Parietal lobe (tissue), 1 donor: ENCODE measurements around the gene WASHC2A. TPM values are rescaled to one million over a fixed set of nuclear protein-coding genes. Genes with fewer than 3 reads are reported as not detected.

Experiments
- total RNA-seq: library from RNA; depleted of rRNA; stranded (reverse); fragments of >200 nt; gene quantifications from one replicate; pipeline ENCODE4 v1.2.3, GENCODE V29; 2014

Gene WASHC2A, protein sequence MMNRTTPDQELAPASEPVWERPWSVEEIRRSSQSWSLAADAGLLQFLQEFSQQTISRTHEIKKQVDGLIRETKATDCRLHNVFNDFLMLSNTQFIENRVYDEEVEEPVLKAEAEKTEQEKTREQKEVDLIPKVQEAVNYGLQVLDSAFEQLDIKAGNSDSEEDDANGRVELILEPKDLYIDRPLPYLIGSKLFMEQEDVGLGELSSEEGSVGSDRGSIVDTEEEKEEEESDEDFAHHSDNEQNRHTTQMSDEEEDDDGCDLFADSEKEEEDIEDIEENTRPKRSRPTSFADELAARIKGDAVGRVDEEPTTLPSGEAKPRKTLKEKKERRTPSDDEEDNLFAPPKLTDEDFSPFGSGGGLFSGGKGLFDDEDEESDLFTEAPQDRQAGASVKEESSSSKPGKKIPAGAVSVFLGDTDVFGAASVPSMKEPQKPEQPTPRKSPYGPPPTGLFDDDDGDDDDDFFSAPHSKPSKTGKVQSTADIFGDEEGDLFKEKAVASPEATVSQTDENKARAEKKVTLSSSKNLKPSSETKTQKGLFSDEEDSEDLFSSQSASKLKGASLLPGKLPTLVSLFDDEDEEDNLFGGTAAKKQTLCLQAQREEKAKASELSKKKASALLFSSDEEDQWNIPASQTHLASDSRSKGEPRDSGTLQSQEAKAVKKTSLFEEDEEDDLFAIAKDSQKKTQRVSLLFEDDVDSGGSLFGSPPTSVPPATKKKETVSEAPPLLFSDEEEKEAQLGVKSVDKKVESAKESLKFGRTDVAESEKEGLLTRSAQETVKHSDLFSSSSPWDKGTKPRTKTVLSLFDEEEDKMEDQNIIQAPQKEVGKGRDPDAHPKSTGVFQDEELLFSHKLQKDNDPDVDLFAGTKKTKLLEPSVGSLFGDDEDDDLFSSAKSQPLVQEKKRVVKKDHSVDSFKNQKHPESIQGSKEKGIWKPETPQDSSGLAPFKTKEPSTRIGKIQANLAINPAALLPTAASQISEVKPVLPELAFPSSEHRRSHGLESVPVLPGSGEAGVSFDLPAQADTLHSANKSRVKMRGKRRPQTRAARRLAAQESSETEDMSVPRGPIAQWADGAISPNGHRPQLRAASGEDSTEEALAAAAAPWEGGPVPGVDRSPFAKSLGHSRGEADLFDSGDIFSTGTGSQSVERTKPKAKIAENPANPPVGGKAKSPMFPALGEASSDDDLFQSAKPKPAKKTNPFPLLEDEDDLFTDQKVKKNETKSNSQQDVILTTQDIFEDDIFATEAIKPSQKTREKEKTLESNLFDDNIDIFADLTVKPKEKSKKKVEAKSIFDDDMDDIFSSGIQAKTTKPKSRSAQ (N-terminal part only)
- 39.8 TPM for total RNA-seq

GRCh38 chr10:50067546-50068351 is at the start of gene WASHC2A:
Gene WASHC2A (plus strand): TSS chr10:50067954. CDS start chr10:50068006, 52 bp downstream.

Other genes with a start within 250 kb of the WASHC2A start
- 108 TPM for gene PARG, start 125.9 kb upstream of the WASHC2A start, total RNA-seq
- 31.6 TPM for gene TIMM23B, start 125.9 kb upstream of the WASHC2A start, total RNA-seq
- 11.0 TPM for gene AGAP6, start 79.5 kb upstream of the WASHC2A start, total RNA-seq
- gene ASAH2, start 183.6 kb downstream of the WASHC2A start, total RNA-seq: 2.5 TPM